HepG2 (cell line): ENCODE measurements around the gene ERBB4. TPM values are rescaled to one million over a fixed set of nuclear protein-coding genes. Genes with fewer than 3 reads are reported as not detected.

Experiments
- ATAC-seq: fragments of 200-7000 bp; cut with Tn5 transposase; 3 replicates; pipeline ENCODE4 v1.9.1; 2020; ENCODE audit warnings: mild to moderate bottlenecking, moderate library complexity
- BruUV-seq: library from RNA; stranded (reverse); fragments of 400-500 nt; replicated peaks from 2 replicates; lab custom pipeline; 2021; lab: Mats Ljungman, UMichigan
- CTCF ChIA-PET: fragments of 300-600 bp; formaldehyde crosslinking; extraction: SDS; loops from one replicate; lab custom pipeline; 2021; ENCODE audit warnings: low total read pairs, inconsistent platforms, low intra/inter-chr PET ratio; lab: Yijun Ruan, JAX
- POLR2A ChIA-PET: fragments of 350-600 bp; sonication (Branson Sonifier 250); formaldehyde crosslinking; loops from one replicate; lab custom pipeline; 2020; ENCODE audit warnings: antibody characterized with exemption, inconsistent platforms; lab: Yijun Ruan, JAX
- DNase-seq: peaks from one replicate; pipeline ENCODE4 v3.0.0-alpha.2; 2015; ENCODE audit warnings: low spot score
- FAIRE-seq: peaks from 3 replicates; lab custom pipeline; 2011; peaks lifted over from hg19 to GRCh38; lab: Jason Lieb, UNC
- H2AFZ ChIP-seq: one replicate; pipeline ENCODE4 v1.6.1; 2011; ENCODE audit warnings: low read length, inconsistent platforms
- H3K27ac ChIP-seq: fragments of 300-600 bp; 3 replicates; pipeline ENCODE4 v1.8.0; 2011; ENCODE audit warnings: mixed run types, mild to moderate bottlenecking, mixed read lengths, low read length, inconsistent platforms; ENCODE audit not compliant: insufficient read depth; ENCODE audit errors: extremely low read length
- H3K27me3 ChIP-seq, 2 experiments: fragments of 200-600 bp in 1 of 2; 2 replicates in 1 of 2; 3 replicates in 1 of 2; pipeline versions ENCODE4 v1.6.0 to v1.8.0; 2011; ENCODE audit warnings: low read length in 2 of 2, mild to moderate bottlenecking in 2 of 2, moderate library complexity in 2 of 2, inconsistent platforms in 1 of 2; ENCODE audit not compliant: insufficient read depth in 2 of 2, control insufficient read depth in 1 of 2
- H3K36me3 ChIP-seq, 2 experiments: fragments of 200-600 bp in 1 of 2; replicated peaks in 1 of 2; 2 replicates in 1 of 2; 3 replicates in 1 of 2; pipeline versions ENCODE4 v1.5.1 to v1.8.0; 2011; ENCODE audit warnings: low read length in 2 of 2, inconsistent platforms in 1 of 2; ENCODE audit not compliant: insufficient read depth in 2 of 2, control insufficient read depth in 1 of 2
- H3K4me1 ChIP-seq: 2 replicates; pipeline ENCODE4 v1.5.1; 2012; ENCODE audit warnings: low read length, inconsistent platforms; ENCODE audit not compliant: insufficient read depth
- H3K4me2 ChIP-seq: 2 replicates; pipeline ENCODE4 v1.6.0; 2011; ENCODE audit warnings: low read depth, low read length, inconsistent platforms
- H3K4me3 ChIP-seq, 3 experiments: fragments of 200-600 bp in 1 of 3; sonication (generic), shearing (Covaris generic) in 1 of 3; replicated peaks in 1 of 3; 2 replicates each; pipeline ENCODE4 v1.5.1; 2011 to 2016; ENCODE audit warnings: low read length in 3 of 3, inconsistent platforms in 2 of 3, low read depth in 2 of 3, mild to moderate bottlenecking in 2 of 3, control low read depth in 1 of 3, mixed read lengths in 1 of 3; ENCODE audit not compliant: insufficient read depth in 1 of 3
- H3K79me2 ChIP-seq: one replicate; pipeline ENCODE4 v1.6.1; 2011; ENCODE audit warnings: low read length, inconsistent platforms; ENCODE audit not compliant: insufficient read depth
- H3K9ac ChIP-seq: 2 replicates; pipeline ENCODE4 v1.6.0; 2011; ENCODE audit warnings: mild to moderate bottlenecking, low read depth, low read length, inconsistent platforms; ENCODE audit not compliant: insufficient read depth
- H3K9me3 ChIP-seq: 2 replicates; pipeline ENCODE4 v1.5.1; 2012; ENCODE audit warnings: mild to moderate bottlenecking, low read length
- H4K20me1 ChIP-seq: 2 replicates; pipeline ENCODE4 v1.6.0; 2011; ENCODE audit warnings: inconsistent platforms, mild to moderate bottlenecking, low read length, moderate library complexity; ENCODE audit not compliant: insufficient read depth
- FOXC1 ChIP-seq: sonication (generic); formaldehyde crosslinking; IDR thresholded peaks from 2 replicates; pipeline ENCODE4 v1.8.0; 2022; ENCODE audit warnings: mild to moderate bottlenecking, missing genetic modification reagents, borderline replicate concordance
- HDAC1 ChIP-seq: sonication (generic); formaldehyde crosslinking; IDR thresholded peaks from 2 replicates; pipeline ENCODE4 v1.5.1; 2020; ENCODE audit warnings: mild to moderate bottlenecking, missing genetic modification reagents
- LCORL ChIP-seq, 2 experiments: fragments of 450-650 bp in 1 of 2; sonication (generic) in 1 of 2; formaldehyde crosslinking in 1 of 2; IDR thresholded peaks; 2 replicates each; pipeline versions ENCODE4 v1.5.0 to v1.6.1; 2017 to 2020; ENCODE audit warnings: antibody characterized with exemption in 1 of 2, missing genetic modification reagents in 1 of 2
- MLX ChIP-seq: IDR thresholded peaks from 2 replicates; pipeline ENCODE4 v1.6.1; 2016
- PITX1 ChIP-seq: sonication (generic); formaldehyde crosslinking; IDR thresholded peaks from 2 replicates; pipeline ENCODE4 v1.5.1; 2020; ENCODE audit warnings: mild to moderate bottlenecking, missing genetic modification reagents
- PTBP1 ChIP-seq: fragments of 200-400 bp; formaldehyde crosslinking; IDR thresholded peaks from 2 replicates; pipeline ENCODE4 v1.6.1; 2018; ENCODE audit warnings: low read length, low read depth; ENCODE audit not compliant: poor library complexity, severe bottlenecking
- TEAD2 ChIP-seq: sonication (generic); formaldehyde crosslinking; IDR thresholded peaks from 2 replicates; pipeline ENCODE4 v1.9.0; 2021; ENCODE audit warnings: missing genetic modification reagents
- THAP7 ChIP-seq: sonication (generic); formaldehyde crosslinking; IDR thresholded peaks from 2 replicates; pipeline ENCODE4 v1.8.1; 2023; ENCODE audit warnings: mild to moderate bottlenecking, missing genetic modification reagents
- ZBTB49 ChIP-seq: sonication (generic); formaldehyde crosslinking; IDR thresholded peaks from 2 replicates; pipeline ENCODE4 v1.4.0; 2020; ENCODE audit warnings: missing genetic modification reagents, borderline replicate concordance
- ZFP36L1 ChIP-seq: sonication (generic); formaldehyde crosslinking; IDR thresholded peaks from 2 replicates; pipeline ENCODE4 v1.8.0; 2022; ENCODE audit warnings: mild to moderate bottlenecking, missing genetic modification reagents, moderate library complexity
- ZMAT5 ChIP-seq: sonication (generic); formaldehyde crosslinking; IDR thresholded peaks from 2 replicates; pipeline ENCODE4 v1.5.0; 2020; ENCODE audit warnings: mild to moderate bottlenecking, low read depth, missing genetic modification reagents, borderline replicate concordance
- ZNF512B ChIP-seq: sonication (generic); formaldehyde crosslinking; IDR thresholded peaks from 2 replicates; pipeline ENCODE4 v1.5.1; 2020; ENCODE audit warnings: missing genetic modification reagents, mild to moderate bottlenecking, borderline replicate concordance
- WGBS: methylation state at CpG from one replicate; pipeline ENCODE4 v1.1.6; 2017; ENCODE audit warnings: low lambda C conversion rate; 5-methylcytosine and 5-hydroxymethylcytosine counted together
- in situ Hi-C: cut with HindIII; loops from 2 replicates; pipeline ENCODE4 v1.10.0; 2017; ENCODE audit warnings: low pct_unique_long_range_greater_than_20kb; ENCODE audit not compliant: extremely low pct_ligation_motif_present
- intact Hi-C: fragments of 100-400 bp; cut with micrococcal nuclease; formaldehyde crosslinking; loops from one replicate; pipeline ENCODE4 v1.10.0; 2022; ENCODE audit not compliant: unreplicated experiment
- polyA plus RNA-seq, 8 experiments: library from polyadenylated mRNA; depleted of rRNA in 3 of 8; stranded (reverse) in 7 of 8; unstranded in 1 of 8; fragments of >200 nt; fragmentation: Illumina TruSeq in 4 of 8; extraction: Trizol in 4 of 8; gene quantifications; 2 replicates each; pipeline versions ENCODE4 v1.2.1 to v1.2.3, GENCODE V29; 2011 to 2016; ENCODE audit warnings: low read depth in 4 of 8, missing spikeins in 1 of 8, mixed read lengths in 1 of 8; ENCODE audit not compliant: insufficient read depth in 1 of 8
- total RNA-seq, 5 experiments: library from RNA; depleted of rRNA; stranded (reverse); fragments of >200 nt; fragmentation: Illumina TruSeq; extraction: Trizol; gene quantifications; 2 replicates each; pipeline ENCODE4 v1.2.3, GENCODE V29; 2016; ENCODE audit warnings: low read depth in 1 of 5

Gene ERBB4
- total and polyA plus RNA-seq, 2 of the 13 experiments (the other 11 are each of a cell fraction or from before 2014, with no cell fraction given): not detected

GRCh38 chr2:211957799-211958198, 580.8 kb downstream of the ERBB4 start:
- no TSS peak for BruUV-seq
- intact Hi-C loops: no loop called here
- H3K36me3 ChIP-seq: no peaks in the 10 kb centered on the region
- H3K27ac ChIP-seq: no peak overlapping the region
- H3K4me2 ChIP-seq: no peak overlapping the region
- TF ChIP-seq PTBP1: no peak
- no peak for TF ChIP-seq THAP7
- no peak for TF ChIP-seq MLX (CRISPR knock-in tag)
- TF ChIP-seq PITX1 (CRISPR knock-in tag): no peak
- no peak for TF ChIP-seq ZMAT5 (CRISPR knock-in tag)
- no peak for TF ChIP-seq ZFP36L1 (CRISPR knock-in tag)
- no peak for TF ChIP-seq LCORL (IDR thresholded peaks at IDR 0.05)
- no peak for TF ChIP-seq LCORL (CRISPR knock-in tag; IDR thresholded peaks at IDR 0.05)
- TF ChIP-seq HDAC1 (CRISPR knock-in tag): no peak
- TF ChIP-seq FOXC1 (CRISPR knock-in tag): no peak
- no peak for TF ChIP-seq ZNF512B (CRISPR knock-in tag)
- TF ChIP-seq ZBTB49: no peak
- TF ChIP-seq TEAD2 (CRISPR knock-in tag): no peak
- TF ChIP-seq, all 625 proteins: peak for 0
- ATAC-seq (no peak), DNase-seq (no peak), FAIRE-seq (no peak)
- in situ Hi-C loops: no loop called here
- CTCF ChIA-PET: no interaction called here
- 0% methylated on average over 1 of the region's 1 CpG for whole genome bisulfite sequencing
- H3K9me3 ChIP-seq: no peaks in the 10 kb centered on the region
- H3K9ac ChIP-seq: no peak overlapping the region
- no peaks in the 10 kb centered on the region for H3K79me2 ChIP-seq
- H4K20me1 ChIP-seq: no peaks in the 10 kb centered on the region
- no peak overlapping the region for H3K4me3 ChIP-seq
- H2AFZ ChIP-seq: no peak overlapping the region
- no peaks in the 10 kb centered on the region for H3K27me3 ChIP-seq
- no peaks in the 10 kb centered on the region for H3K4me1 ChIP-seq
- POLR2A ChIA-PET: no interaction called here
